ENCODE data around the gene CRISPLD2.

CRISPLD2 gene

DNA sequence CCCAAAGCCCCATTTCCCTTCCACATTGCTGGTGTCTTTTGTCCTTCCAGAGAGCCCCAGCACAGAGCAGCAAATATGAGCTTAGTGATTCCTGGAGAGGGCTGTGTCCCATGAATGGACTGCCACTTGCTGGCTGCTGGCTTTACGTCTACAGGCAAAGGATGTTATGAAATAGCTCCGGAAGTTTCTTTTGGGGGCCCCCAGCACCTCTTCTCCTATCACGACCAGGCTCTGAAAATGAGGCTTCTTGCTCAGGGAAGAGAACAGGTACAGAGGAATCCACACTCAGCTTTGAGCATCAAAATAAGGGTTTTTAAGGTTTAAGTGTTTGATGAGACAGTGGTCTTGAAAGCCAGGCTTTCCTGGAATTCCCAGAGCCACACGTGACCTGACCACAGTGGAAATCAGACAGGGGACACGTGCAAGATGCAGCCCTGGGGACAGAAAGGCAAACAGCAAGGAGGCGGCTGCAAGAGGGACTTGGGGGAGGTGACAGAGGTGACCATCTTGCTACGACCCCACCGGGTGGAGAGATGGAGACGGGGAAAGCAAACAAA is 133.5 kb downstream of the CRISPLD2 start:
- DNase-seq (ENCODE audit: low read depth, low spot score) = no peak

GRCh38 chr16:84955427-84955826 is 135.6 kb downstream of the CRISPLD2 start:
- no peak for DNase-seq (ENCODE audit: low read depth, low spot score)

GRCh38 chr16:84957192-84957591 is 137.4 kb downstream of the CRISPLD2 start:
- DNase-seq (ENCODE audit: low read depth, low spot score) = no peak

GRCh38 chr16:84957792-84958191 is 138.0 kb downstream of the CRISPLD2 start:
- no peak for DNase-seq (ENCODE audit: low read depth, low spot score)

Data from activated naive CD8-positive, alpha-beta T cell treated with anti-CD3 and anti-CD28 coated beads, Interleukin-2, amount 50 U/mL, for 16 hours (primary cell).